Neutrophil (primary cell): ENCODE results near the gene TRAF3.

ENCODE experiments used
- H3K27ac ChIP-seq: fragments of 200-600 bp; sonication (generic); 2 replicates; pipeline ENCODE4 v1.5.1; 2016; ENCODE audit warnings: mild to moderate bottlenecking, moderate library complexity
- H3K27me3 ChIP-seq: fragments of 200-600 bp; sonication (generic); 2 replicates; pipeline ENCODE4 v1.6.0; 2016; ENCODE audit warnings: mild to moderate bottlenecking
- H3K36me3 ChIP-seq: fragments of 200-600 bp; sonication (generic); 2 replicates; pipeline ENCODE4 v1.5.1; 2017
- H3K4me1 ChIP-seq, 2 experiments: fragments of 200-600 bp in 1 of 2; sonication (generic) in 1 of 2; 1 replicate in 1 of 2; 2 replicates in 1 of 2; pipeline versions ENCODE4 v1.5.1 to v1.6.1; 2013 to 2016; ENCODE audit warnings: low read depth in 1 of 2, low read length in 1 of 2, mild to moderate bottlenecking in 1 of 2, moderate library complexity in 1 of 2; ENCODE audit not compliant: control insufficient read depth in 1 of 2, insufficient read depth in 1 of 2
- H3K4me3 ChIP-seq, 2 experiments: fragments of 200-600 bp in 1 of 2; sonication (generic) in 1 of 2; 1 replicate in 1 of 2; 2 replicates in 1 of 2; pipeline ENCODE4 v1.5.1; 2013 to 2016; ENCODE audit warnings: low read depth in 1 of 2, low read length in 1 of 2, mild to moderate bottlenecking in 1 of 2, moderate library complexity in 1 of 2
- H3K9me3 ChIP-seq: fragments of 200-600 bp; sonication (generic); 2 replicates; pipeline ENCODE4 v1.5.1; 2016
- TF ChIP-seq, protein P1 (sequence below): fragments of 200-600 bp; sonication (generic); IDR thresholded peaks from 2 replicates; pipeline ENCODE4 v1.5.1; 2016; ENCODE audit warnings: antibody characterized with exemption

Gene TRAF3

DNA sequence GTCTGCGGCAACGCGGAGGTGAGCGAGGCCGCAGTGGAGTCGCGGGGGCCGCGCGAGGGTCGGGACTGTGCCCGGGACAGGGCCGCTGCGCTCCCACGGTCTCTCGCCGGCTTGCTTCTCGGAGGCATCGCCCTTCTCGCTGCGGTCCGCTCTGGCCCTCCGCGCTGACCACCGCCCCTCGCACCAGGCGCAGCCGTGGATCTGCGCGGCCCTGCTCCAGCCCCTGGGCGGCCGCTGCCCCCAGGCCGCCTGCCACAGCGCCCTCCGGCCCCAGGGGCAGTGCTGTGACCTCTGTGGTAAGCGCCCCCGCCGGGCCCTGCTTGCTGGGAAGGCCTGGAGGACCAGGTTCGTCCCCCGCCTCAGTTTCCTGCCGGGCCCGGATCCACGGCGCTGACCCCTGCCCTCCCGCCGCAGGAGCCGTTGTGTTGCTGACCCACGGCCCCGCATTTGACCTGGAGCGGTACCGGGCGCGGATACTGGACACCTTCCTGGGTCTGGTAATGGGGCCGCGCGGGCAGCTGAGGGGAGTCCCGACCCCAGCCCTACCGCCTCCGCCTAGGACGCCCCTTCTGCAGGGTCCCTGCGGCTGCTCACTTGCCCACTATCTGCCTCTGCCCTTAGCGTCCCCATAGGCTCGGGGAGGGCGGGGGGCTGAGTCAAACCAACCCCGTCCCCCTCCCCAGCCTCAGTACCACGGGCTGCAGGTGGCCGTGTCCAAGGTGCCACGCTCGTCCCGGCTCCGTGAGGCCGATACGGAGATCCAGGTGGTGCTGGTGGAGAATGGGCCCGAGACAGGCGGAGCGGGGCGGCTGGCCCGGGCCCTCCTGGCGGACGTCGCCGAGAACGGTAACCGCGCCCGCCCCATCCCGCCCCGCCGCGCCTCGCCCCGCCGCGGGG is 152.2 kb downstream of the TRAF3 start:
- TF ChIP-seq, protein P1, sequence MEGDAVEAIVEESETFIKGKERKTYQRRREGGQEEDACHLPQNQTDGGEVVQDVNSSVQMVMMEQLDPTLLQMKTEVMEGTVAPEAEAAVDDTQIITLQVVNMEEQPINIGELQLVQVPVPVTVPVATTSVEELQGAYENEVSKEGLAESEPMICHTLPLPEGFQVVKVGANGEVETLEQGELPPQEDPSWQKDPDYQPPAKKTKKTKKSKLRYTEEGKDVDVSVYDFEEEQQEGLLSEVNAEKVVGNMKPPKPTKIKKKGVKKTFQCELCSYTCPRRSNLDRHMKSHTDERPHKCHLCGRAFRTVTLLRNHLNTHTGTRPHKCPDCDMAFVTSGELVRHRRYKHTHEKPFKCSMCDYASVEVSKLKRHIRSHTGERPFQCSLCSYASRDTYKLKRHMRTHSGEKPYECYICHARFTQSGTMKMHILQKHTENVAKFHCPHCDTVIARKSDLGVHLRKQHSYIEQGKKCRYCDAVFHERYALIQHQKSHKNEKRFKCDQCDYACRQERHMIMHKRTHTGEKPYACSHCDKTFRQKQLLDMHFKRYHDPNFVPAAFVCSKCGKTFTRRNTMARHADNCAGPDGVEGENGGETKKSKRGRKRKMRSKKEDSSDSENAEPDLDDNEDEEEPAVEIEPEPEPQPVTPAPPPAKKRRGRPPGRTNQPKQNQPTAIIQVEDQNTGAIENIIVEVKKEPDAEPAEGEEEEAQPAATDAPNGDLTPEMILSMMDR = no peak
- H3K27ac ChIP-seq = no peak overlapping the region
- no peaks in the 10 kb centered on the region for H3K9me3 ChIP-seq
- peak overlapping the region in 1 of 2 experiments; percentile 58 for H3K4me3 ChIP-seq
- peaks cover 99% of the 10 kb centered on the region for H3K27me3 ChIP-seq
- H3K36me3 ChIP-seq = no peaks in the 10 kb centered on the region
- peaks cover 13 to 28% of the 10 kb centered on the region in 2 experiments for H3K4me1 ChIP-seq

DNA sequence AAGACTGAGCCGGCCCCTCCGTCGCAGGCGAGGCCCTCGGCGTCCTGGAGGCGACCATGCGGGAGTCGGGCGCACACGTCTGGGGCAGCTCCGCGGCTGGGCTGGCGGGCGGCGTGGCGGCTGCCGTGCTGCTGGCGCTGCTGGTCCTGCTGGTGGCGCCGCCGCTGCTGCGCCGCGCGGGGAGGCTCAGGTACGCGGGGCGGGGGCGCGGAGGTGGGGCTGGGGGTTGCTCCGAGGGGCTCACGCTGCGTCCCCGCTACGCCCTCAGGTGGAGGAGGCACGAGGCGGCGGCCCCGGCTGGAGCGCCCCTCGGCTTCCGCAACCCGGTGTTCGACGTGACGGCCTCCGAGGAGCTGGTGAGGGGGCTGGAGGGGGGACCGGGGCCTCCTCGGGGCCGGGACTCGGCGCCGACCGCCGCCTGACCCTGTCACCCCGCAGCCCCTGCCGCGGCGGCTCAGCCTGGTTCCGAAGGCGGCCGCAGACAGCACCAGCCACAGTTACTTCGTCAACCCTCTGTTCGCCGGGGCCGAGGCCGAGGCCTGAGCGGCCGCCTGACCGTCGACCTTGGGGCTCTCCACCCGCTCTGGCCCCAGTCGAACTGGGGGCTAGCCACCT is 153.0 kb downstream of the TRAF3 start:
- Histone ChIP-seq H3K27me3 (peaks cover 92% of the 10 kb centered on the region), H3K4me3 (no peak overlapping the region), H3K36me3 (no peaks in the 10 kb centered on the region), H3K9me3 (no peaks in the 10 kb centered on the region), H3K4me1 (peaks cover 13 to 28% of the 10 kb centered on the region in 2 experiments), H3K27ac (no peak overlapping the region)
- TF ChIP-seq, protein P1 = no peak

DNA sequence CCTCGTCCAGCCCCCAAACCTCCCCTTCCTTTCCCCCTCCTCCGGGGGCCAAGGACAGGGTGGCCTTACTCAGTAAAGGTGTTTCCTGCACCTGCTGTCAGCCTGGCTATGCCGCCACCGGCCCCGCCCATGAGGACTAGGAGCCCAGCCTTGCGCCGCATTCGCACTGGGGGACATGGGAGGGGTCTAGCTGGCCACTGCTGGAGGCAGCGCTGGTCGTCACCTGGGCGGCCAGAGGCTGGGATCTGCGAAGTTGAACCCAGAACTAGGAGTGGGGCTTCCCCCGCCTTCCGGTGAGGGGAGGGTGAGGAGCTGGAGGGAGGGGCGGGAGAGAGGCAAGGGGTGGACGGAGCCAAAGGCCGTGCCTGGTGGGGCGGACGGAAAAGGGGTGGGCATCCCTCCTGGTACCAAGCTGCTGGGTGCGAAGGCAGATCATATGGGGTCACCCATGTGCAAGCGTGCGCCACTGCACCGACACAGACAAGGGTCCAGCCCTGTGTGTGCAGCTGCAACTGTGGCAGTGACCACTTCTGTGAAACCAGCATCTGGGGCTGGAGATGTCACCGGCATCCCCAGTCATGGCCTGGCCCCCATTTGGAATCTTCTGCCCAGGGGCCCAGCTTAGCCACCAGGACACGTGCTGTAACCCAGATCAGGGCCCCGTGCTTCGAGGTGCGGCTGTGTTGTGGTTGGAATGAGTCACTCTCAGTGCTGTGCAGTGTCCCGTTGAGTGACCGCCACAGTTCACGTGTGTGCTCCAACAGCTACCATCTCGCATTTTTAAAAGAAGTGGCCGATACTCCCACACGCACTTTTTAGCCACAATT is 153.7 kb downstream of the TRAF3 start:
- TF ChIP-seq, protein P1 = no peak
- peaks cover 13 to 28% of the 10 kb centered on the region in 2 experiments for H3K4me1 ChIP-seq
- H3K4me3 ChIP-seq = no peak overlapping the region
- peaks cover 85% of the 10 kb centered on the region for H3K27me3 ChIP-seq
- no peaks in the 10 kb centered on the region for H3K9me3 ChIP-seq
- H3K36me3 ChIP-seq = no peaks in the 10 kb centered on the region
- no peak overlapping the region for H3K27ac ChIP-seq

DNA sequence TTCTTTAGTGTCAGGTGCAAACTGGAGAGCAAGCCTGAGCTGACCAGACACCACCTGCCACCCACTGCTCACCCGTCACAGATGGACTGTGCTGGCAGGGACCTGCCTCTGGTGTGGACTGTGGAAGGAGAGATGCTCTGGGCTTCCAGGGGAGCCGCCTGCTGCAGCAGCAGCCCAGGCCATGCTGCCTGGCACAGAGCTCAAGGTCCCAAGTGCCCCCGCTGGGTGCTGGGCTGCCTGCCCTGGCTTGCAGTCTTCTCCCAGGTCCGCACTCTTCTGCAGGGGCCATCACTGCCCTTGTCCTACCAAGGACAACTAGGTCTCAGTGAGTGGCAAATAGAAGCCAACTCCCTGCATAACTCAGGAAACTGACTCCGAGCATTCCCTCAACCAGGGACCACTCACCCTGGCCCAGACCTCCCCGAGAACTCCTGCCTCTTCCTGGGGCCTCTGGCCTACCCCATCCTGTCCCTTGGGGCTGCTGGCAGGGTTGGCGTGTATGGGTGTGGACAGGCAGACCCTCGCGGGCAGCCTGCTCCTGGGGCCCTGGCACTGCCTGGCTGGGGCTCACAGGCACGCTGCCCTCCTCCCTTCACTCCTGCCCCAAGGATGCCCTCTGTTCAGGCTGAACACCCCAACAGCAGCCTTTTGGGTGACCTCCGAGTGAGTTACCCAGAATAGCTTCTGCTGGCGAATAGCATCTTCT is 154.5 kb downstream of the TRAF3 start:
- Histone ChIP-seq H3K27ac (no peak overlapping the region), H3K9me3 (no peaks in the 10 kb centered on the region), H3K4me1 (peaks cover 13 to 28% of the 10 kb centered on the region in 2 experiments), H3K36me3 (no peaks in the 10 kb centered on the region), H3K4me3 (no peak overlapping the region), H3K27me3 (peaks cover 82% of the 10 kb centered on the region)
- TF ChIP-seq, protein P1 = no peak
